DOHH2 (cell line): Measurements from ENCODE around the gene RBP5.

Source experiments
- H3F3A ChIP-seq: fragments of 200-600 bp; sonication (generic), shearing (Covaris generic); 2 replicates; pipeline ENCODE4 v1.6.0; 2016; ENCODE audit warnings: antibody characterized with exemption, mild to moderate bottlenecking; ENCODE audit not compliant: control insufficient read depth, insufficient read depth
- H3K27ac ChIP-seq: fragments of 200-600 bp; sonication (generic); 2 replicates; pipeline ENCODE4 v1.5.1; 2014; ENCODE audit warnings: low read depth, mild to moderate bottlenecking, low read length, moderate library complexity
- H3K27me3 ChIP-seq: fragments of 200-600 bp; sonication (generic); 2 replicates; pipeline ENCODE4 v1.6.1; 2014; ENCODE audit warnings: mild to moderate bottlenecking, low read length, mixed read lengths; ENCODE audit not compliant: control insufficient read depth
- H3K36me3 ChIP-seq: fragments of 200-600 bp; sonication (generic); 2 replicates; pipeline ENCODE4 v1.6.1; 2014; ENCODE audit warnings: mild to moderate bottlenecking, low read length, moderate library complexity, mixed read lengths; ENCODE audit not compliant: control insufficient read depth
- H3K4me1 ChIP-seq: fragments of 200-600 bp; sonication (generic); 2 replicates; pipeline ENCODE4 v1.6.1; 2014; ENCODE audit warnings: mild to moderate bottlenecking, low read length, mixed read lengths; ENCODE audit not compliant: control insufficient read depth
- H3K4me2 ChIP-seq: fragments of 200-600 bp; sonication (generic); 2 replicates; pipeline ENCODE4 v1.6.0; 2014; ENCODE audit warnings: mild to moderate bottlenecking, low read length, moderate library complexity
- H3K4me3 ChIP-seq: fragments of 200-600 bp; sonication (generic); 2 replicates; pipeline ENCODE4 v1.5.1; 2014; ENCODE audit warnings: mild to moderate bottlenecking, low read length, mixed read lengths
- H3K79me2 ChIP-seq: fragments of 200-600 bp; sonication (generic); 2 replicates; pipeline ENCODE4 v1.6.1; 2014; ENCODE audit warnings: mild to moderate bottlenecking, low read length, mixed read lengths; ENCODE audit not compliant: control insufficient read depth
- H3K9me2 ChIP-seq: fragments of 200-600 bp; sonication (generic); replicated peaks from 2 replicates; pipeline ENCODE4 v1.6.1; 2014; ENCODE audit warnings: mild to moderate bottlenecking, low read length, mixed read lengths; ENCODE audit not compliant: control insufficient read depth
- H3K9me3 ChIP-seq: fragments of 200-600 bp; sonication (generic); 2 replicates; pipeline ENCODE4 v1.6.1; 2014; ENCODE audit warnings: antibody characterized with exemption, low read length, mixed read lengths; ENCODE audit not compliant: control insufficient read depth, insufficient read depth
- H4K20me1 ChIP-seq: fragments of 200-600 bp; sonication (generic); 2 replicates; pipeline ENCODE4 v1.6.0; 2014; ENCODE audit warnings: low read depth, mild to moderate bottlenecking, antibody characterized with exemption, low read length, moderate library complexity; ENCODE audit not compliant: control insufficient read depth, insufficient read depth
- CTCF ChIP-seq: fragments of 200-600 bp; sonication (generic); IDR thresholded peaks from one replicate; pipeline ENCODE4 v1.5.1; 2014; ENCODE audit warnings: antibody characterized with exemption, mild to moderate bottlenecking, low read depth, low read length; ENCODE audit not compliant: poor library complexity, severe bottlenecking
- EZH2phosphoT487 ChIP-seq: fragments of 200-600 bp; sonication (generic); IDR thresholded peaks from 2 replicates; pipeline ENCODE4 v1.6.1; 2017; ENCODE audit warnings: borderline replicate concordance, mild to moderate bottlenecking, antibody characterized with exemption, low read length, moderate library complexity, mixed read lengths

Gene RBP5

GRCh38 chr12:7158781-7159609 lies 30.3 kb upstream of the RBP5 start:
- H3K36me3 ChIP-seq = no peaks in the 10 kb centered on the region

GRCh38 chr12:7157391-7157790 lies 28.7 kb upstream of the RBP5 start:
- Histone ChIP-seq H3K27me3 (no peaks in the 10 kb centered on the region), H3K27ac (no peak overlapping the region), H3K9me3 (no peaks in the 10 kb centered on the region), H3K79me2 (no peaks in the 10 kb centered on the region), H4K20me1 (no peaks in the 10 kb centered on the region), H3K4me1 (no peaks in the 10 kb centered on the region), H3K9me2 (no peaks in the 10 kb centered on the region), H3K4me3 (no peak overlapping the region), H3K4me2 (no peak overlapping the region), H3F3A (no peaks in the 10 kb centered on the region), H3K36me3 (no peaks in the 10 kb centered on the region)
- TF ChIP-seq EZH2phosphoT487 (no peak), CTCF (no peak)

More at GRCh38 chr12:7158781-7159609, 30.3 kb upstream of the RBP5 start:
- Histone ChIP-seq H3K4me2 (no peak overlapping the region), H3K79me2 (no peaks in the 10 kb centered on the region), H3K4me1 (no peaks in the 10 kb centered on the region), H3F3A (no peaks in the 10 kb centered on the region), H3K27me3 (no peaks in the 10 kb centered on the region), H3K4me3 (no peak overlapping the region), H4K20me1 (no peaks in the 10 kb centered on the region), H3K9me2 (no peaks in the 10 kb centered on the region), H3K27ac (no peak overlapping the region), H3K9me3 (no peaks in the 10 kb centered on the region)
- no peak for TF ChIP-seq EZH2phosphoT487
- TF ChIP-seq CTCF = no peak

DNA sequence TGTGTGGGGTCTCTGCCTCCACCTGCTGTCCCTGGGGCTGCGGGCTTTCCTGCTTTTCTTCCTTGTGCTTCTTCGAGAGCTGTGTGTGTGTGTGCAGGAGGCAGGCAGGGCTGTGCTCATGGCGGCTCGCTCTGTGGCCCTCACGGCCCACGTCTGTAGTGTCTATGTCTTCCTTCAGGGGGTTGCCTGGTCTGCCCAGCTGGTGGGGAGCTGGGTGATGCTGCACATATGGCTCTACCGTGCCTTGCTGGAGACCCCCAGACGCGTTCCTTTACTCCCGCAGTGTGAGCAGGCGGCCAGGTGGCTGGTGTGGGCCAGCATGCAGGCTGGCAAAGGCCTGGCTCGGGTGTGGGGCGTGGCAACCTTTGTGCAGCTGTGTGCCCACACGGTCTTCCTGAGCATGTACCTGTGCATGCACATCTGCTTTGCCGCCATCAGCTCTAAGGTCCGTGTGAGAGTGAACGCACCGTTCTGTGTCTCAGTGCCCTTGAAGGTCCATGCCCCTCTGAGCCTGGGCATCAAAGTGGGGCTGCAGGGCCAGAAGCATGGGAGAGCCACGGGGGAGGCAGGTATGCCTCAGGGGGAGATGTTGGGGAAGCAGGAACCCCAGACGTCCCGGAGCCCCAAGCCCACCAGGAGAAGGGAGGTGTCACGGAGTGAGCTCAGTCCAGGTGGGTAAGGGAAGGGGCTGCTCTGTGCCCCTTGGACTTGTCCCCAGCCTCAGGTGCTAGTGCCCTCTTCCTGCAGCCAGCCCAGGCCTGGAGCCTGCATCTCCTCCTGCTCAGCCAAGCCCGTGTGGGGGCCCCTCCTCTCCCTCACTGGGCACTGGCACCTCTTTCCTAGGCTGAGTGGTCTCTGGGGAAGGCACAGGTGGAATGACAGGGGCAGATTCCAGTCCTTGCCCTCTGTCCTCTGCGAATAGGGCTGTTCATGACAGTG lies 27.8 kb upstream of the RBP5 start:
- H3K4me2 ChIP-seq = no peak overlapping the region
- no peaks in the 10 kb centered on the region for H3K79me2 ChIP-seq
- H3K27ac ChIP-seq = no peak overlapping the region
- H3K4me1 ChIP-seq = no peaks in the 10 kb centered on the region
- H4K20me1 ChIP-seq = no peaks in the 10 kb centered on the region
- no peak overlapping the region for H3K4me3 ChIP-seq
- H3K27me3 ChIP-seq = no peaks in the 10 kb centered on the region
- no peak for TF ChIP-seq CTCF
- no peak for TF ChIP-seq EZH2phosphoT487
- H3F3A ChIP-seq = no peaks in the 10 kb centered on the region
- H3K9me2 ChIP-seq = no peaks in the 10 kb centered on the region
- no peaks in the 10 kb centered on the region for H3K9me3 ChIP-seq
- H3K36me3 ChIP-seq = no peaks in the 10 kb centered on the region
